Naive thymus-derived CD8-positive, alpha-beta T cell (primary cell): Measurements from ENCODE around the gene ANKZF1. TPM values are rescaled to one million over a fixed set of nuclear protein-coding genes. Genes with fewer than 3 reads are reported as not detected.
A peak's percentile ranks its signal among the peaks of the same experiment; 100 is the strongest.

ENCODE experiments used
- ATAC-seq, 2 donors: fragments of 150-1000 bp; cut with Tn5 transposase in 1 of 2; sonication (Bioruptor Pico), chemical (Tn5 transposase) in 1 of 2; 1 replicate in 1 of 2; 2 replicates in 1 of 2; pipeline ENCODE4 v1.10.0; 2021; ENCODE audit warnings: mild to moderate bottlenecking in 2 of 2, moderate library complexity in 2 of 2
- POLR2A ChIA-PET: fragments of 350-600 bp; sonication (Branson Sonifier 250); formaldehyde crosslinking; loops from one replicate; lab custom pipeline; 2021; ENCODE audit warnings: antibody characterized with exemption; lab: Charles Lee
- DNase-seq, 10 donors: peaks; one replicate each; pipeline versions ENCODE4 v3.0.0 to v3.0.0-alpha.2; 2020 to 2022
- H3K27ac Mint-ChIP-seq, 10 donors: one replicate each; pipeline ENCODE4 v1.8.0; 2020 to 2022; ENCODE audit warnings: mild to moderate bottlenecking in 10 of 10, mixed read lengths in 10 of 10, moderate library complexity in 4 of 10, inconsistent platforms in 1 of 10
- H3K27me3 Mint-ChIP-seq, 5 donors: one replicate each; pipeline ENCODE4 v1.8.0; 2021 to 2022; ENCODE audit warnings: mixed read lengths in 5 of 5
- H3K36me3 Mint-ChIP-seq, 3 donors: one replicate each; pipeline ENCODE4 v1.8.0; 2020 to 2022; ENCODE audit warnings: mixed read lengths in 3 of 3, mild to moderate bottlenecking in 2 of 3, inconsistent platforms in 1 of 3
- H3K4me1 Mint-ChIP-seq, 4 donors: one replicate each; pipeline ENCODE4 v1.8.0; 2021 to 2022; ENCODE audit warnings: mixed read lengths in 4 of 4
- H3K4me3 Mint-ChIP-seq, 10 donors: one replicate each; pipeline ENCODE4 v1.8.0; 2020 to 2022; ENCODE audit warnings: mild to moderate bottlenecking in 10 of 10, mixed read lengths in 10 of 10, moderate library complexity in 6 of 10, inconsistent platforms in 1 of 10
- H3K9me3 Mint-ChIP-seq, 9 donors: one replicate each; pipeline ENCODE4 v1.8.0; 2020 to 2022; ENCODE audit warnings: mixed read lengths in 9 of 9, mild to moderate bottlenecking in 3 of 9, inconsistent platforms in 1 of 9, moderate library complexity in 1 of 9
- polyA plus RNA-seq, 3 donors: library from polyadenylated mRNA; unstranded; fragments of 300-500 nt; fragmentation: Illumina TruSeq; gene quantifications; one replicate each; pipeline ENCODE4 v1.2.3, GENCODE V29; 2021
- total RNA-seq, 8 experiments: library from RNA in 2 of 8; stranded (reverse) in 2 of 8; gene quantifications; one replicate each; pipeline ENCODE4 v1.2.3 and lab custom pipeline; 2021 to 2026

Gene ANKZF1
- total and polyA plus RNA-seq, 5 experiments from 2014 or later = 23.8 to 278 (median 46.2) TPM

GRCh38 chr2:219268294-219268693, 38.7 kb downstream of the ANKZF1 start:
- no peak for ATAC-seq
- no peaks in the 10 kb centered on the region for H3K9me3 Mint-ChIP-seq
- no peak for DNase-seq
- POLR2A ChIA-PET = no interaction called here
- no peaks in the 10 kb centered on the region for H3K27me3 Mint-ChIP-seq
- H3K4me1 Mint-ChIP-seq = peaks cover 0 to 2% (median 0%) of the 10 kb centered on the region in 4 donors
- H3K27ac Mint-ChIP-seq = peak overlapping the region in 1 of 10 donors; percentile 2
- no peaks in the 10 kb centered on the region for H3K36me3 Mint-ChIP-seq
- H3K4me3 Mint-ChIP-seq = no peak overlapping the region

- no peak overlapping the region for H3K27ac Mint-ChIP-seq
- H3K27me3 Mint-ChIP-seq = peaks cover 0 to 1% (median 0%) of the 10 kb centered on the region in 5 donors
- POLR2A ChIA-PET = interaction anchor here (0.8 to 1.5 kb wide), 4 partner anchors 10 to 20 kb away, joined by 3 to 6 read pairs (median 4); partner anchors contain the start of genes DNAJB2 and TUBA4B
- no peak overlapping the region for H3K4me3 Mint-ChIP-seq
- DNase-seq (no peak), ATAC-seq (no peak)
- no peaks in the 10 kb centered on the region for H3K9me3 Mint-ChIP-seq
- H3K36me3 Mint-ChIP-seq = no peaks in the 10 kb centered on the region
- peaks cover 0 to 2% (median 0%) of the 10 kb centered on the region in 4 donors for H3K4me1 Mint-ChIP-seq
These were observed 39.9 kb downstream of the ANKZF1 start for GRCh38 chr2:219269362-219270054.

- Mint-ChIP-seq H3K27ac (no peak overlapping the region), H3K27me3 (peaks cover 0 to 1% (median 0%) of the 10 kb centered on the region in 5 donors), H3K4me1 (peaks cover 0 to 2% (median 0%) of the 10 kb centered on the region in 4 donors), H3K9me3 (no peaks in the 10 kb centered on the region), H3K36me3 (no peaks in the 10 kb centered on the region), H3K4me3 (no peak overlapping the region)
- ATAC-seq (no peak), DNase-seq (no peak)
- POLR2A ChIA-PET = interaction anchor here (1.3 to 1.5 kb wide), 3 partner anchors 10 to 20 kb away, joined by 3 to 6 read pairs (median 5); partner anchors contain the start of gene DNAJB2
These were observed 40.4 kb downstream of the ANKZF1 start for GRCh38 chr2:219270055-219270372.

- Mint-ChIP-seq H3K27me3 (peaks cover 0 to 1% (median 0%) of the 10 kb centered on the region in 5 donors), H3K9me3 (no peaks in the 10 kb centered on the region), H3K27ac (no peak overlapping the region), H3K4me1 (peaks cover 0 to 2% (median 0%) of the 10 kb centered on the region in 4 donors), H3K4me3 (no peak overlapping the region), H3K36me3 (no peaks in the 10 kb centered on the region)
- DNase-seq (no peak), ATAC-seq (no peak)
- POLR2A ChIA-PET = interaction anchor here (1.4 to 1.5 kb wide), 2 partner anchors 11 to 21 kb away, joined by 3 to 5 read pairs; no protein-coding TSS in a partner anchor
These were observed 41.4 kb downstream of the ANKZF1 start for GRCh38 chr2:219271021-219271420.

GRCh38 chr2:219272356-219272755, 42.8 kb downstream of the ANKZF1 start:
- Mint-ChIP-seq H3K4me1 (peaks cover 3% of the 10 kb centered on the region in 4 donors), H3K4me3 (no peak overlapping the region), H3K27ac (no peak overlapping the region), H3K9me3 (no peaks in the 10 kb centered on the region), H3K36me3 (no peaks in the 10 kb centered on the region), H3K27me3 (peaks cover 0 to 1% (median 0%) of the 10 kb centered on the region in 5 donors)
- DNase-seq (no peak), ATAC-seq (no peak)
- POLR2A ChIA-PET = interaction anchor here (0.6 kb wide), 1 partner anchor 1040 kb away, joined by 6 read pairs; no protein-coding TSS in a partner anchor

- no peak for ATAC-seq
- POLR2A ChIA-PET = interaction anchor here (0.6 to 1.6 kb wide), 2 partner anchors 19 to 1040 kb away, joined by 6 to 7 read pairs; partner anchors contain the start of gene TUBA4A
These were observed 43.4 kb downstream of the ANKZF1 start for GRCh38 chr2:219272995-219273394.

GRCh38 chr2:219273937-219274336, 44.3 kb downstream of the ANKZF1 start:
- POLR2A ChIA-PET = interaction anchor here (1.6 kb wide), 1 partner anchor 20 kb away, joined by 7 read pairs; the partner anchor contains the start of gene TUBA4A
- peaks cover 0 to 1% (median 0%) of the 10 kb centered on the region in 5 donors for H3K27me3 Mint-ChIP-seq
- no peaks in the 10 kb centered on the region for H3K36me3 Mint-ChIP-seq
- H3K27ac Mint-ChIP-seq = peak overlapping the region in 1 of 10 donors; percentile 71
- DNase-seq (no peak), ATAC-seq (no peak)
- peaks cover 10 to 19% (median 19%) of the 10 kb centered on the region in 4 donors for H3K4me1 Mint-ChIP-seq
- no peak overlapping the region for H3K4me3 Mint-ChIP-seq
- H3K9me3 Mint-ChIP-seq = no peaks in the 10 kb centered on the region

More at GRCh38 chr2:219272995-219273394, 43.4 kb downstream of the ANKZF1 start:
- no peak for DNase-seq
- Mint-ChIP-seq H3K36me3 (no peaks in the 10 kb centered on the region), H3K9me3 (no peaks in the 10 kb centered on the region), H3K27me3 (peaks cover 0 to 1% (median 0%) of the 10 kb centered on the region in 5 donors), H3K4me3 (no peak overlapping the region), H3K27ac (no peak overlapping the region), H3K4me1 (peaks cover 6 to 9% (median 9%) of the 10 kb centered on the region in 4 donors)

- DNase-seq = no peak
These were observed 44.8 kb downstream of the ANKZF1 start for GRCh38 chr2:219274361-219274921.

GRCh38 chr2:219277703-219278654, 48.4 kb downstream of the ANKZF1 start:
- peaks cover 2 to 29% (median 10%) of the 10 kb centered on the region in 3 donors for H3K36me3 Mint-ChIP-seq
- POLR2A ChIA-PET = interaction anchor here (1.2 to 6.9 kb wide), 13 partner anchors 8 to 619 kb away, joined by 3 to 170 read pairs (median 10); partner anchors contain the start of genes ANKZF1, ATG9A, BCS1L and CNPPD1
- ATAC-seq (peak in 1 of 2 donors; percentile 8), DNase-seq (peak; percentile 56 to 86 (median 72))
- peak overlapping the region; percentile 73 to 99 (median 96) for H3K4me3 Mint-ChIP-seq
- peaks cover 18 to 49% (median 45%) of the 10 kb centered on the region in 4 donors for H3K4me1 Mint-ChIP-seq
- H3K27me3 Mint-ChIP-seq = peaks cover 0 to 2% (median 0%) of the 10 kb centered on the region in 5 donors
- H3K9me3 Mint-ChIP-seq = no peaks in the 10 kb centered on the region
- H3K27ac Mint-ChIP-seq = peak overlapping the region; percentile 77 to 100 (median 100)

More at GRCh38 chr2:219274361-219274921, 44.8 kb downstream of the ANKZF1 start:
- no peaks in the 10 kb centered on the region for H3K9me3 Mint-ChIP-seq
- peaks cover 11 to 22% (median 20%) of the 10 kb centered on the region in 4 donors for H3K4me1 Mint-ChIP-seq
- no peak overlapping the region for H3K27ac Mint-ChIP-seq
- POLR2A ChIA-PET = interaction anchor here (1.6 kb wide), 1 partner anchor 20 kb away, joined by 7 read pairs; the partner anchor contains the start of gene TUBA4A
- no peaks in the 10 kb centered on the region for H3K36me3 Mint-ChIP-seq
- no peak for ATAC-seq
- peaks cover 0 to 1% (median 0%) of the 10 kb centered on the region in 5 donors for H3K27me3 Mint-ChIP-seq
- H3K4me3 Mint-ChIP-seq = no peak overlapping the region

GRCh38 chr2:219278655-219279150, 49.1 kb downstream of the ANKZF1 start:
- H3K4me1 Mint-ChIP-seq = peaks cover 21 to 52% (median 49%) of the 10 kb centered on the region in 4 donors
- H3K9me3 Mint-ChIP-seq = no peaks in the 10 kb centered on the region
- peaks cover 4 to 36% (median 13%) of the 10 kb centered on the region in 3 donors for H3K36me3 Mint-ChIP-seq
- H3K27ac Mint-ChIP-seq = peak overlapping the region; percentile 77 to 100 (median 100)
- peaks cover 0 to 2% (median 0%) of the 10 kb centered on the region in 5 donors for H3K27me3 Mint-ChIP-seq
- no peak for DNase-seq
- ATAC-seq = no peak
- peak overlapping the region; percentile 88 to 99 (median 97) for H3K4me3 Mint-ChIP-seq
- POLR2A ChIA-PET = interaction anchor here (0.6 to 6.9 kb wide), 18 partner anchors 9 to 1048 kb away, joined by 3 to 170 read pairs (median 8); partner anchors contain the start of genes ANKZF1, ATG9A, BCS1L and CNPPD1
